ENCODE measurements around the gene ELAPOR1.

DNA sequence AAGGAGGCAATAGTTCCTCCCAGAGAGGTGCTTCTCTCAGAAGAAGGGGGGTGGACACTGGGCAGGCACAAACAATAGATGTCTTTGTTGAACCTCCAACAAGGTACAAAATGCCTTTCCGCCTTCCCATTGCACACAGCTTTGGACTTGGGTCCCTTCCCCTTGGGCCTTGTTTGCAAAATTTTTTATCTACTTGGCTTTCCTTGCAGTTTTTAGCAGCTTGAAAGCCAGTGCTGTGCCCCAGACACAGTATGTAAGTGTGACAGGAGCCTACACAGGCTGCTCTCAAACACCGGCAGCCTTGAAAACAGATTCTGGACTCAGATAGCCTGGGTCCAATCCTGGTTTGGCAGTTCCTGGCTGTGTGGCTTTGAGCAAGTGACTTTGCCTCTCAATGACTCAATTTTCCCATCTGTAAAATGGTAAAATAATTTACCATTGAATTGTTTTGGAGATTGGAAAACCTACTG lies 43.0 kb downstream of the ELAPOR1 start:
- no peak for TF ChIP-seq POLR2A (IDR thresholded peaks at IDR 0.05)
- no peak for TF ChIP-seq POLR2AphosphoS5 (IDR thresholded peaks at IDR 0.05)

All from gastroesophageal sphincter (tissue), 2 donors.